Pons (tissue), 1 donor: ENCODE measurements around the gene DEAF1.
"Not testable (repeated sequence)": the region's sequence is repeated elsewhere in the genome, so short reads cannot be mapped to it uniquely, and the experiment has no call there.

Experiments used
- DNase-seq: peaks from one replicate; pipeline ENCODE4 v3.0.0-alpha.2; 2016; ENCODE audit warnings: low spot score

Gene DEAF1

GRCh38 chr11:694563-695287, at the start of gene DEAF1:
Gene DEAF1 (minus strand): TSS chr11:695222. CDS start chr11:695047, 175 bp downstream.
- peak; percentile 92 for DNase-seq

GRCh38 chr11:742571-743201, 47.7 kb upstream of the DEAF1 start:
- DNase-seq, result no peak

- no peak for DNase-seq
Measured at GRCh38 chr11:742156-742546, 47.1 kb upstream of the DEAF1 start.

GRCh38 chr11:737899-738298, 42.9 kb upstream of the DEAF1 start:
- not testable (repeated sequence) for DNase-seq

- peak; percentile 72 for DNase-seq
Measured at GRCh38 chr11:737366-737765, 42.3 kb upstream of the DEAF1 start.

GRCh38 chr11:734541-734940, 39.5 kb upstream of the DEAF1 start:
- DNase-seq, result not testable (repeated sequence)

- DNase-seq, result no peak
Measured at GRCh38 chr11:733072-733471, 38.0 kb upstream of the DEAF1 start.

GRCh38 chr11:729492-730074, 34.6 kb upstream of the DEAF1 start:
- DNase-seq, result peak; percentile 94

- no peak for DNase-seq
Measured at GRCh38 chr11:728901-729491, 34.0 kb upstream of the DEAF1 start.

GRCh38 chr11:727859-728748, 33.1 kb upstream of the DEAF1 start:
- peak; percentile 74 for DNase-seq

GRCh38 chr11:727281-727701, 32.3 kb upstream of the DEAF1 start:
- DNase-seq, result no peak

GRCh38 chr11:726278-727220, 31.5 kb upstream of the DEAF1 start:
- no peak for DNase-seq

- DNase-seq, result no peak
Measured at GRCh38 chr11:725624-726202, 30.7 kb upstream of the DEAF1 start.

- no peak for DNase-seq
Measured at GRCh38 chr11:724778-725386, 29.9 kb upstream of the DEAF1 start.

GRCh38 chr11:724049-724777, 29.2 kb upstream of the DEAF1 start:
- no peak for DNase-seq

GRCh38 chr11:723120-723883, 28.3 kb upstream of the DEAF1 start:
- peak; percentile 62 for DNase-seq

- DNase-seq, result no peak
Measured at GRCh38 chr11:722346-722811, 27.4 kb upstream of the DEAF1 start.

GRCh38 chr11:721741-722345, 26.8 kb upstream of the DEAF1 start:
- DNase-seq, result no peak
